PC-3 (cell line): Measurements from ENCODE around the gene GRIK1.

ENCODE experiments used
- CTCF ChIP-seq: fragments of 300-600 bp; sonication (generic); conservative IDR thresholded peaks from 2 replicates; pipeline ENCODE4 v1.5.1; 2017; ENCODE audit warnings: antibody characterized with exemption, low read depth, mild to moderate bottlenecking, low read length
- EZH2 ChIP-seq: fragments of 300-600 bp; sonication (generic); IDR thresholded peaks from one replicate; pipeline ENCODE4 v1.6.1; 2017; ENCODE audit warnings: antibody characterized with exemption, mild to moderate bottlenecking, low read length; ENCODE audit not compliant: unreplicated experiment

GRCh38 chr21:29613877-29614276 lies 325.9 kb downstream of the GRIK1 start:
- TF ChIP-seq CTCF (no peak), EZH2 (no peak)
